ENCODE measurements around the gene CHI3L2.
A peak's percentile ranks its signal among the peaks of the same experiment; 100 is the strongest.

CHI3L2 gene

GRCh38 chr1:111221633-111222291 lies 5.8 kb upstream of the CHI3L2 start:
- DNase-seq, result peak; percentile 89

- DNase-seq, result peak; percentile 88
Measured at GRCh38 chr1:111222308-111223125, 5.0 kb upstream of the CHI3L2 start.

- no peak for DNase-seq
Measured at GRCh38 chr1:111223126-111223685, 4.3 kb upstream of the CHI3L2 start.

GRCh38 chr1:111225091-111225490 lies 2.4 kb upstream of the CHI3L2 start:
- DNase-seq, result no peak

- DNase-seq, result no peak
Measured at GRCh38 chr1:111225717-111226400, 1.7 kb upstream of the CHI3L2 start.

- no peak for DNase-seq
Measured at GRCh38 chr1:111227851-111228747, 586 bp downstream of the CHI3L2 start.

- no peak for DNase-seq
Measured at GRCh38 chr1:111228748-111229126, 1.2 kb downstream of the CHI3L2 start.

- no peak for DNase-seq
Measured at GRCh38 chr1:111232134-111232533, 4.6 kb downstream of the CHI3L2 start.

- no peak for DNase-seq
Measured at GRCh38 chr1:111234258-111234657, 6.7 kb downstream of the CHI3L2 start.

GRCh38 chr1:111234866-111235265 lies 7.4 kb downstream of the CHI3L2 start:
- DNase-seq, result no peak

GRCh38 chr1:111236379-111236778 lies 8.9 kb downstream of the CHI3L2 start:
- no peak for DNase-seq

GRCh38 chr1:111236806-111237205 lies 9.3 kb downstream of the CHI3L2 start:
- DNase-seq, result no peak

- DNase-seq, result no peak
Measured at GRCh38 chr1:111238056-111238795, 10.7 kb downstream of the CHI3L2 start.

GRCh38 chr1:111241797-111242196 lies 14.3 kb downstream of the CHI3L2 start:
- no peak for DNase-seq

- DNase-seq, result no peak
Measured at GRCh38 chr1:111242805-111243523, 15.5 kb downstream of the CHI3L2 start.

GRCh38 chr1:111247125-111247838 lies 19.8 kb downstream of the CHI3L2 start:
- no peak for DNase-seq

- DNase-seq, result no peak
Measured at GRCh38 chr1:111249960-111250359, 22.4 kb downstream of the CHI3L2 start.

- no peak for DNase-seq
Measured at GRCh38 chr1:111251570-111251969, 24.1 kb downstream of the CHI3L2 start.

- no peak for DNase-seq
Measured at GRCh38 chr1:111252786-111253185, 25.3 kb downstream of the CHI3L2 start.

- DNase-seq, result no peak
Measured at GRCh38 chr1:111253876-111254275, 26.4 kb downstream of the CHI3L2 start.
